ENCODE measurements around the gene PCDH12.

The PCDH12 gene

DNA sequence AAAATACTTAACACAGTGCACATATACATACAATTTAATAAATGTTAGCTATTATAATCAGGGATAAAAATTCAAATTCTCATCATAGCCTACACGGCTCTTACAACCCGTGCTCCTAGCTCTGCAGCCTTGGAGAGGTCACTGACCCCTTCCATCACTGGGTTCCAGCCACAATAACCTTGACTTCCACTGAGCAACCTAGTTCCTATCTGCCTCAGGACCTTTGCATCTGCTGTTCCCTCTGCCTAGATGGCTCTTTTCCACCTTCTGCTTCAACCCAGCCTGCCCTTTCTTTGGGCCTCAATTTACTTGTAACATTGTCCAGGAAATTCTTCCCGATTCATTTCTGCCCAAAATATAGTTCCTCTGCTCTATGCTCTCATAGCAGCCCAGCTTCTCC is 43.2 kb downstream of the PCDH12 start:
- no peak overlapping the region for H3K27ac ChIP-seq (ENCODE audit: low read length)
- no peak overlapping the region for H3K4me3 ChIP-seq (ENCODE audit: low read length)
- no peak overlapping the region for H3K9ac ChIP-seq (ENCODE audit: low read depth, low read length)

DNA sequence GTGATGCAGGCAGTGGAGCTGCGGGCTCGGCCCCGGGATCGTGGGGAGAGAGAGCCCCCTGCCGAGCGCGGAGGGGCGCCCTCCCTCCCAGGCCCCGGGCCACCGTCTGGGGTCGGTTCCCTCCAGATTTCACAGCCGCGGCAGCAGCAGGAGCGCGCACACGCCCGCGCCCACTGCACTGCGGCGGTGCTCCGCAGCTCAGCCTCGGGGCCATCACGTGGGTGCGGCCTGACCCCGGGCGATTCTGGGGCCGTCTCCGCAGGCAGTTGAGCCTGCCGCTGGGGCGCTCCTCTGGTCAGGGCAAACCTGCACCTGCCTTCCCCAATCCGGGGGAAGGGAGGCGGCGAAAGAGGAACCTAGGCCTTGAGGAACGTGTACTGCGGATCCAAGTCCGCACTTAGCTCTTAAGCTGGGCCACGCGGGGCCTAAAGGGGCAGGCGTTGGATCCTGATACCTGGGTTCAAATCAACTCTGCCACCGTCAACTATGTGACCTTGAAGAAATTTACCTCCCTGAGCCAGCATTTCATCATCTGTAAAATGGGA is 43.7 kb downstream of the PCDH12 start:
- H3K9ac ChIP-seq (ENCODE audit: low read depth, low read length), result peak overlapping the region; percentile 59; the same call in 1 of the 2 replicates
- peaks cover 7% of the 10 kb centered on the region; the same call in 1 of the 2 replicates for H3K4me1 ChIP-seq (ENCODE audit: insufficient read depth, low read length)
- peaks cover 39% of the 10 kb centered on the region for H3K27me3 ChIP-seq (ENCODE audit: insufficient read depth, low read length)
- no peaks in the 10 kb centered on the region for H3K36me3 ChIP-seq (ENCODE audit: insufficient read depth, low read depth, low read length)
- peak overlapping the region; percentile 76 for H3K4me3 ChIP-seq (ENCODE audit: low read length)
- H3K9me3 ChIP-seq (ENCODE audit: insufficient read depth, low read depth, low read length), result no peaks in the 10 kb centered on the region
- no peak overlapping the region for H3K27ac ChIP-seq (ENCODE audit: low read length)

More for the DNA sequence above, 43.2 kb downstream of the PCDH12 start:
- peaks cover 7% of the 10 kb centered on the region; the same call in 1 of the 2 replicates for H3K4me1 ChIP-seq (ENCODE audit: insufficient read depth, low read length)
- no peaks in the 10 kb centered on the region for H3K9me3 ChIP-seq (ENCODE audit: insufficient read depth, low read depth, low read length)
- peaks cover 39% of the 10 kb centered on the region for H3K27me3 ChIP-seq (ENCODE audit: insufficient read depth, low read length)
- H3K36me3 ChIP-seq (ENCODE audit: insufficient read depth, low read depth, low read length), result no peaks in the 10 kb centered on the region

DNA sequence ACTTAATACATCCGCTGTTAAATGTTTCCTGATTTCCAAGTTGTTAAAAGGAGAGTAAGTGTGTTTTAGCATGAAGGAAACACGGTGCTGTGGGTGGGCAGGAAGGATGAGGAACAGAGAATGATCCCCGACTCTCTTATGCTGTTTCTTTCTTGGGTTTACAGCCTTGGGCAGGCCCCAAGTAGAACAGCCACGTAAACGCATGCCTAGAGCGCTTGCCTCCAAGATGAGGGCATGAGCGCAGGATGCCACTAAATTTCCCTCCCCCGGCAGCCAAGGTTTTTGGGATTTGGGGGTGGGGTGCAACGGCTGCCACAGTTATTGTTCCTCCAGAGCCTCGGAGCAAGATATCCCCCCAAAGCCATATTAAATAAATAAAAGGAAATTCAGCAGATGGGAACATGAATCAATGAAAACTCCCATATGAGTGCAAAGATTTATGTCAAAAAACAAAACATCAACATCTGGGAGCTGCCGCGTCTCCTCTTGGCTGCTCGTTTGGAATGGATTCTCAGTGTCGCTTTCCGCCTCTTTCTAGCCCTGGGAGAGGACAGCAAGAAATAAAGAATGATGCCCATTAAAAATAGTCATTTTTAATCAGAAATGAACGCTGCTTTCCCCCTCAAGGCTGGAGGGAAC is 44.3 kb downstream of the PCDH12 start:
- no peaks in the 10 kb centered on the region for H3K36me3 ChIP-seq (ENCODE audit: insufficient read depth, low read depth, low read length)
- H3K4me3 ChIP-seq (ENCODE audit: low read length), result peak overlapping the region; percentile 76
- no peak overlapping the region for H3K27ac ChIP-seq (ENCODE audit: low read length)
- peaks cover 39% of the 10 kb centered on the region for H3K27me3 ChIP-seq (ENCODE audit: insufficient read depth, low read length)
- peak overlapping the region; percentile 59; the same call in 1 of the 2 replicates for H3K9ac ChIP-seq (ENCODE audit: low read depth, low read length)
- no peaks in the 10 kb centered on the region for H3K9me3 ChIP-seq (ENCODE audit: insufficient read depth, low read depth, low read length)
- H3K4me1 ChIP-seq (ENCODE audit: insufficient read depth, low read length), result peaks cover 7% of the 10 kb centered on the region; the same call in 1 of the 2 replicates

DNA sequence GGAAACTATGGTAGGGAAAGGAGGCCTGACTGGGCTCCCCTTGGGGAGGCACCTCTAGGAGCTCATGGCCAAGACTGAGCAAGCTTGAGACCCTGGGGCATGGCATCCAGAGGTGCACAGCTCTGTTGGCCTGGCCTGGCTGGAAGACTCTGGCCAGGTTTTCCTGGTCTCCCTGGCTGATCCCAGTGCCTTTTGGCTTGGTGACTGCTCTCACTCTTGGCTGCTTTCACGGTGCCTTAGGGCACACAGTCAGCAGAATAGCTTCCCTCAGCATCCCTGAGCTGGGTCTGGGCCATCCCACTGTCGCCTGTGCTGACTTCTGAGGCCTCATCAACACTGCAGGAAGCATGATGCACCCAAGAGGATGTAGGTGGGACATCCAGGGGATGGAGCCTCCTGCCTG is 47.7 kb downstream of the PCDH12 start:
- Histone ChIP-seq H3K27ac (ENCODE audit: low read length) (no peak overlapping the region), H3K9ac (ENCODE audit: low read depth, low read length) (no peak overlapping the region), H3K27me3 (ENCODE audit: insufficient read depth, low read length) (peaks cover 32% of the 10 kb centered on the region), H3K9me3 (ENCODE audit: insufficient read depth, low read depth, low read length) (no peaks in the 10 kb centered on the region), H3K36me3 (ENCODE audit: insufficient read depth, low read depth, low read length) (no peaks in the 10 kb centered on the region), H3K4me1 (ENCODE audit: insufficient read depth, low read length) (peaks cover 7% of the 10 kb centered on the region; the same call in 1 of the 2 replicates), H3K4me3 (ENCODE audit: low read length) (no peak overlapping the region)

DNA sequence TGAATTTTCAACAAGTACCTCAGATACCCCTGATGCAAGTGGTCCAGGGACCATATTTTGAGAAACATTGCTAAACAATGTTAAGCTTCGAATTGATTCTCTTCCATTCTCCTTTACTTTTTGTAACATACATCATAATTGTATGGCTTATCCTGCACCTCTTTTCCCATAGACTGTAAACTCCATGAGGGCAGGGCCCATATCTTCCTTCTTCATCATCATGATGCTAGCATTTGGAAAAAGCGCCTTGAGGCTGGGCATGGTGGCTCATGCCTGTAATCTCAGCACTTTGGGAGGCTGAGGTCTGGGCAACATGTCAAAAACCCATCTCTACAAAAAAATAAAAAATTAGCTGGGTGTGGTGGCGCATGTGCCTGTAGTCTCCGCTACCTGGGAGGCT is 48.8 kb downstream of the PCDH12 start:
- H3K27ac ChIP-seq (ENCODE audit: low read length), result no peak overlapping the region
- H3K9ac ChIP-seq (ENCODE audit: low read depth, low read length), result no peak overlapping the region

DNA sequence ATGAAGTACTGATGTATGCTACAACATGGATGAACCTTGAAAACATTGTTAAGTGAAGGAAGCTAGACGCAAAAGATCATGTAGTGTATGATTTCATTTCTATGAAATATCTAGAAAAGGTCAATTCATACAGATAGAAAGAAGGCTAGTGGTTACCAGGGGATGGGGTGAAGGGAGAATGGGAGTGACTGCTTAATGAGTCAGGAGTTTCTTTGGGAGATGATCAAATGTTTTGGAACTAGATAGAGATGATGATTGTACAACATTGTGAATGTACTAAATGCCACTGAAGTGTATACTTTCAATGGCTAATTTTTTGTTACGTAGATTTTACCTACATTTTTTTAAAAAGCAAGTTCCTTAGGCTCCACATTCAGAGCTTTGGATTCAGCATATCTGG is 49.2 kb downstream of the PCDH12 start:
- H3K4me1 ChIP-seq (ENCODE audit: insufficient read depth, low read length), result peaks cover 5% of the 10 kb centered on the region; the same call in 1 of the 2 replicates
- H3K4me3 ChIP-seq (ENCODE audit: low read length), result no peak overlapping the region
- H3K9ac ChIP-seq (ENCODE audit: low read depth, low read length), result no peak overlapping the region
- H3K27me3 ChIP-seq (ENCODE audit: insufficient read depth, low read length), result peaks cover 17% of the 10 kb centered on the region
- no peak overlapping the region for H3K27ac ChIP-seq (ENCODE audit: low read length)
- H3K9me3 ChIP-seq (ENCODE audit: insufficient read depth, low read depth, low read length), result no peaks in the 10 kb centered on the region
- H3K36me3 ChIP-seq (ENCODE audit: insufficient read depth, low read depth, low read length), result no peaks in the 10 kb centered on the region

More for the DNA sequence above, 48.8 kb downstream of the PCDH12 start:
- H3K36me3 ChIP-seq (ENCODE audit: insufficient read depth, low read depth, low read length), result no peaks in the 10 kb centered on the region
- no peaks in the 10 kb centered on the region for H3K9me3 ChIP-seq (ENCODE audit: insufficient read depth, low read depth, low read length)
- H3K4me3 ChIP-seq (ENCODE audit: low read length), result no peak overlapping the region
- H3K27me3 ChIP-seq (ENCODE audit: insufficient read depth, low read length), result peaks cover 21% of the 10 kb centered on the region
- H3K4me1 ChIP-seq (ENCODE audit: insufficient read depth, low read length), result peaks cover 7% of the 10 kb centered on the region; the same call in 1 of the 2 replicates

DNA sequence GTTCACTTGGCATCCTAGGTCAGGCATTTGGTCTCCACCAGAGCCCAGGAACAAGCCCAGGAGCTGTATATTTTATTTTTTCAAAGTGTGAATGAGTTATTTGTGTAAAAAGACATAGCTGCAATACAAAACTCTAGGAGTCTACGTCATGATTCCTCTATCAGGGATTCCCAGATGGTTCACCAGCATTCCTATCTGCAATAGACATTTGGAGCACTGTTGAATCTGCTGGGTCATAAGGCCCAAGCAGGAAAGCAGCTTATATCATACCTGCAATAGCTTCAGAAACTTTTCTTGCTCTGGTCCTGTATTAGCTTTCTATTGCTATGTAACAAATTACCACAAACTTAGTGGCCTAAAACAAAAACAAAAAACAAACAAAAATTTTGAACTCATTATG is 51.0 kb downstream of the PCDH12 start:
- Histone ChIP-seq H3K4me1 (ENCODE audit: insufficient read depth, low read length) (no peaks in the 10 kb centered on the region), H3K27ac (ENCODE audit: low read length) (no peak overlapping the region), H3K36me3 (ENCODE audit: insufficient read depth, low read depth, low read length) (no peaks in the 10 kb centered on the region), H3K27me3 (ENCODE audit: insufficient read depth, low read length) (no peaks in the 10 kb centered on the region), H3K9me3 (ENCODE audit: insufficient read depth, low read depth, low read length) (no peaks in the 10 kb centered on the region), H3K4me3 (ENCODE audit: low read length) (no peak overlapping the region), H3K9ac (ENCODE audit: low read depth, low read length) (no peak overlapping the region)

DNA sequence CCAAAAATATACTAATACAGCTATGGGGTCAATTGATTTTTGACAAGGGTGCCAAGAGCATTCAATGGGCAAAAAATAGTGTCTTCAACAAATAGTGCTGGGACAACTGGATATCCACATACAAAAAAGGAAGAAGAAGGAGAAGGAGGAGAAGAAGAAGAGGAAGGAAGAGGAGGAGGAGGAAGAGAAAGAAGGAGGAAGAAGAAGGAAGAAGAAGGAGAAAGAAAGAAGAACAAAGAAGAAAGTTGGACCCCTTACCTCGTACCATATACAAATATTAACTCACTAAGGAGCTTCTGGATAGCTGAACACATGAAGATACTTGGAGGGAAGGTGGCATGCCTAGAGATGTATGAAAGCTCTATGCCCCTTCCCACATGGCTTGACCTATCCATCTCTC is 51.5 kb downstream of the PCDH12 start:
- no peaks in the 10 kb centered on the region for H3K27me3 ChIP-seq (ENCODE audit: insufficient read depth, low read length)
- no peaks in the 10 kb centered on the region for H3K4me1 ChIP-seq (ENCODE audit: insufficient read depth, low read length)
- no peaks in the 10 kb centered on the region for H3K9me3 ChIP-seq (ENCODE audit: insufficient read depth, low read depth, low read length)
- no peak overlapping the region for H3K27ac ChIP-seq (ENCODE audit: low read length)
- no peaks in the 10 kb centered on the region for H3K36me3 ChIP-seq (ENCODE audit: insufficient read depth, low read depth, low read length)
- H3K4me3 ChIP-seq (ENCODE audit: low read length), result no peak overlapping the region
- H3K9ac ChIP-seq (ENCODE audit: low read depth, low read length), result no peak overlapping the region

DNA sequence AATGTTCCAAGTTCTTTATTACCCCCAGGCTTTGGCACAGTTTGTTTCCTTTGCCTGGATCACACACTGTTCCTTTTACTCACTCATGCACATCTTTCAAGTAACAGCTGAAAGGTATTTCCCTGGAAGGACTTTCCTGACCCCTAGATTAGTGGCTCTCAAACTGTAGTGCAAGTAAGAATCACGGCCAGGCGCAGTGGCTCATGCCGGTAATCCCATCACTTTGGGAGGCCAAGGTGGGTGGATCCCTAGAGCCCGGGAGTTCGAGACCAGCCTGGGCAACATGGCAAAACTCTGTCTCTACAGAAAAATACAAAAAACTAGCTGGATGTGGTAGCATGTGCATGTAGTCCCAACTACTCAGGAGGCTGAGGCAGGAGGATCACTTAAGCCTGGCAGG is 53.5 kb downstream of the PCDH12 start:
- no peak overlapping the region for H3K9ac ChIP-seq (ENCODE audit: low read depth, low read length)
- H3K9me3 ChIP-seq (ENCODE audit: insufficient read depth, low read depth, low read length), result no peaks in the 10 kb centered on the region

DNA sequence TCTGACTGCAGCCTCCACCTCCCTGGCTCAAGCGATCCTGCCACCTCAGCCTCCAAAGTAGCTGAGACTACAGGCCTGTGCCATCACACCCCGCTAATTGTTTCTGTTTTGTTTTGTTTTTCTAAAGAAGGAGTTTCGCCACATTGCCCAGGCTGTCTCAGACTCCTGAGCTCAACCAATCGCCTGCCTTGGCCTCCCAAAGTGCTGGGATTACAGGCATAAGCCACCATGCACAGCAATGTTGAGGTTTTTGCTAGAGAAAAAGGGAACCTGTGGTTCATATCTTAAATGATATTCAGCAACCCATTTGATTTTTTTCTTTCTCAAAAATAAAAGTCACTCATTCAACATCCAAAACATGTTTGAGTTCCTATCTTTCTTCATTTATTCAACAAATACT is 54.7 kb downstream of the PCDH12 start:
- H3K9me3 ChIP-seq (ENCODE audit: insufficient read depth, low read depth, low read length), result no peaks in the 10 kb centered on the region
- no peak overlapping the region for H3K27ac ChIP-seq (ENCODE audit: low read length)
- no peak overlapping the region for H3K4me3 ChIP-seq (ENCODE audit: low read length)
- no peaks in the 10 kb centered on the region for H3K4me1 ChIP-seq (ENCODE audit: insufficient read depth, low read length)
- H3K36me3 ChIP-seq (ENCODE audit: insufficient read depth, low read depth, low read length), result no peaks in the 10 kb centered on the region
- H3K27me3 ChIP-seq (ENCODE audit: insufficient read depth, low read length), result no peaks in the 10 kb centered on the region
- H3K9ac ChIP-seq (ENCODE audit: low read depth, low read length), result no peak overlapping the region

More for the DNA sequence above, 53.5 kb downstream of the PCDH12 start:
- Histone ChIP-seq H3K4me1 (ENCODE audit: insufficient read depth, low read length) (no peaks in the 10 kb centered on the region), H3K36me3 (ENCODE audit: insufficient read depth, low read depth, low read length) (no peaks in the 10 kb centered on the region), H3K27me3 (ENCODE audit: insufficient read depth, low read length) (no peaks in the 10 kb centered on the region), H3K4me3 (ENCODE audit: low read length) (no peak overlapping the region), H3K27ac (ENCODE audit: low read length) (no peak overlapping the region)

DNA sequence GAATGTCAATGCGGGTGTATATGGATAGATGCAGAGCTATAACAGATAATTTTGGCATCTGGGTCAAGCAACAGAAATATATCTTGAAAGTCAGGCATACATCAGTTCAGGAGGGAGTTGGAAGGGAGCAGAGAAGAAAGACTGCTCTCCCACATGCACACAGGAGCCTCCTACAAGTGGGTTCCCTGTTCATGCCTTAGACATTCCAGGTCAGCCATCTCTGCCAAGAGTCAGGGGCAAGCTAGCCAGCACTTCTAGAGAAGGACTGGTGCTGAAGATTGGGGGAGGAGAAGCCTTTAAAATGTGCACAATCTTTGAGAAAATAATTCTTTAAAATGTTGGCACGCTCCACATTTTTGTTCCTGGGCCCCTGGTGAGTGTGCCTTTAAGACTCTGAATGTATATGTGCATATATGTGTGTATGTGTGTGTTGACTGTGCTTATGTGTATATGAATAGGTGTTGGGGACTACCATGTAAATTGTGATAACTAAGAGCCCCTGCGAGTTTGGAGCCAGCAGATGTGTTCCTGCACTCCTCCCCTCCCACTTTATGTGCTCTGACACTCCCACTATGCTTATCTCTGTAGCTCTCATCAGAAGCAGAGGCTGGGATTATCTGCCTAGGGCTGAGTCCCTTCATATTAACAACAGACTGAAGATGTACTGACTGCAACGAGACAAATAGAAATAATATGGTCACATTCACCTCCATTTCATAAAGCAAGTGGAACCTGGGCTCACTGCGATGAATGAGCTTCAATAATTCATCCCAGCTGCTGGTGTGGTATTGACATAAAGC is 55.8 kb downstream of the PCDH12 start:
- H3K4me1 ChIP-seq (ENCODE audit: insufficient read depth, low read length), result no peaks in the 10 kb centered on the region
- H3K9ac ChIP-seq (ENCODE audit: low read depth, low read length), result no peak overlapping the region
- no peak overlapping the region for H3K4me3 ChIP-seq (ENCODE audit: low read length)
- no peaks in the 10 kb centered on the region for H3K9me3 ChIP-seq (ENCODE audit: insufficient read depth, low read depth, low read length)
- no peak overlapping the region for H3K27ac ChIP-seq (ENCODE audit: low read length)
- no peaks in the 10 kb centered on the region for H3K27me3 ChIP-seq (ENCODE audit: insufficient read depth, low read length)
- no peaks in the 10 kb centered on the region for H3K36me3 ChIP-seq (ENCODE audit: insufficient read depth, low read depth, low read length)

Measured in iPS-20b (cell line).